ENCODE data around the gene TNFRSF6B.
A peak's percentile ranks its signal among the peaks of the same experiment; 100 is the strongest.

The TNFRSF6B gene

GRCh38 chr20:63685269-63686026, 11.0 kb upstream of the TNFRSF6B start:
- DNase-seq (ENCODE audit: low read depth in 2 of 3, low spot score in 1 of 3): no peak

GRCh38 chr20:63686094-63686491, 10.4 kb upstream of the TNFRSF6B start:
- DNase-seq (ENCODE audit: low read depth in 2 of 3, low spot score in 1 of 3): no peak

GRCh38 chr20:63686492-63687321, 9.7 kb upstream of the TNFRSF6B start:
- DNase-seq (ENCODE audit: low read depth in 2 of 3, low spot score in 1 of 3): peak; percentile 40 to 52 (median 47)

- DNase-seq (ENCODE audit: low read depth in 2 of 3, low spot score in 1 of 3): no peak
Measured at GRCh38 chr20:63687419-63688178, 8.9 kb upstream of the TNFRSF6B start.

GRCh38 chr20:63688228-63689045, 8.0 kb upstream of the TNFRSF6B start:
- DNase-seq (ENCODE audit: low read depth in 2 of 3, low spot score in 1 of 3): no peak

GRCh38 chr20:63689046-63690002, 7.1 kb upstream of the TNFRSF6B start:
- DNase-seq (ENCODE audit: low read depth in 2 of 3, low spot score in 1 of 3): no peak

GRCh38 chr20:63690003-63690897, 6.2 kb upstream of the TNFRSF6B start:
- DNase-seq (ENCODE audit: low read depth in 2 of 3, low spot score in 1 of 3): no peak

- no peak for DNase-seq (ENCODE audit: low read depth in 2 of 3, low spot score in 1 of 3)
Measured at GRCh38 chr20:63690898-63691710, 5.3 kb upstream of the TNFRSF6B start.

- DNase-seq (ENCODE audit: low read depth in 2 of 3, low spot score in 1 of 3): no peak
Measured at GRCh38 chr20:63691711-63692435, 4.6 kb upstream of the TNFRSF6B start.

- DNase-seq (ENCODE audit: low read depth in 2 of 3, low spot score in 1 of 3): no peak
Measured at GRCh38 chr20:63692436-63693082, 3.9 kb upstream of the TNFRSF6B start.

- no peak for DNase-seq (ENCODE audit: low read depth in 2 of 3, low spot score in 1 of 3)
Measured at GRCh38 chr20:63693083-63693732, 3.2 kb upstream of the TNFRSF6B start.

- no peak for DNase-seq (ENCODE audit: low read depth in 2 of 3, low spot score in 1 of 3)
Measured at GRCh38 chr20:63693733-63694583, 2.5 kb upstream of the TNFRSF6B start.

- no peak for DNase-seq (ENCODE audit: low read depth in 2 of 3, low spot score in 1 of 3)
Measured at GRCh38 chr20:63694584-63695423, 1.6 kb upstream of the TNFRSF6B start.

Data from stimulated activated CD4-positive, alpha-beta T cell treated with anti-CD3 and anti-CD28 coated beads, Interleukin-12 subunit alpha, Interleukin-12 subunit beta, amount 100 ng/mL, for 48 hours (primary cell).